Gastroesophageal sphincter (tissue), 4 donors: Measurements from ENCODE around the gene ATG2B. TPM values are rescaled to one million over a fixed set of nuclear protein-coding genes. Genes with fewer than 3 reads are reported as not detected.

Source experiments
- ATAC-seq: fragments of 150-250 bp; one replicate; pipeline ENCODE4 v1.9.1; 2016; ENCODE audit warnings: mild to moderate bottlenecking, moderate library complexity
- H3K27ac ChIP-seq, 4 donors: fragments of 200-600 bp; sonication (generic) in 3 of 4; 1 replicate in 3 of 4; 2 replicates in 1 of 4; pipeline ENCODE4 v1.5.1; 2016 to 2019
- H3K27me3 ChIP-seq: fragments of 200-600 bp; sonication (generic); one replicate; pipeline ENCODE4 v1.5.1; 2019
- H3K36me3 ChIP-seq, 2 donors: fragments of 200-600 bp; sonication (generic); one replicate each; pipeline ENCODE4 v1.5.1; 2019; ENCODE audit warnings: control low read depth in 1 of 2
- H3K4me1 ChIP-seq, 3 donors: fragments of 200-600 bp; sonication (generic); 1 replicate in 2 of 3; 2 replicates in 1 of 3; pipeline ENCODE4 v1.5.1; 2016 to 2019; ENCODE audit warnings: control low read depth in 2 of 3
- H3K4me3 ChIP-seq, 2 donors: fragments of 200-600 bp; sonication (generic); one replicate each; pipeline ENCODE4 v1.5.1; 2019; ENCODE audit warnings: mild to moderate bottlenecking in 1 of 2, moderate library complexity in 1 of 2
- H3K9me3 ChIP-seq, 3 donors: fragments of 200-600 bp; sonication (generic); one replicate each; pipeline ENCODE4 v1.5.1; 2017 to 2019; ENCODE audit warnings: control low read depth in 2 of 3
- EP300 ChIP-seq: sonication (generic); formaldehyde crosslinking; IDR thresholded peaks from one replicate; pipeline ENCODE4 v1.6.1; 2017; ENCODE audit warnings: antibody characterized with exemption, mild to moderate bottlenecking
- POLR2A ChIP-seq, 2 donors: fragments of 450-650 bp; IDR thresholded peaks; one replicate each; pipeline ENCODE4 v1.6.1; 2017; ENCODE audit warnings: antibody characterized with exemption in 2 of 2, mild to moderate bottlenecking in 2 of 2, moderate library complexity in 1 of 2
- POLR2AphosphoS5 ChIP-seq: sonication (generic); formaldehyde crosslinking; IDR thresholded peaks from one replicate; pipeline ENCODE4 v1.6.1; 2017; ENCODE audit warnings: antibody characterized with exemption
- WGBS, 2 donors: methylation state at CpG; one replicate each; pipeline ENCODE4 v1.1.5; 2018; ENCODE audit warnings: low coverage in 1 of 2; 5-methylcytosine and 5-hydroxymethylcytosine counted together
- total RNA-seq, 4 donors: library from RNA; depleted of rRNA; stranded (reverse); fragments of >200 nt; gene quantifications; one replicate each; pipeline ENCODE4 v1.1.0, GENCODE V29; 2016
- TF ChIP-seq, protein P1 (sequence below), 4 experiments: fragments of 200-600 bp in 2 of 4; fragments of 450-650 bp in 2 of 4; sonication (generic) in 1 of 4; IDR thresholded peaks; one replicate each; pipeline ENCODE4 v1.5.1; 2017 to 2019; ENCODE audit warnings: antibody characterized with exemption in 4 of 4, mild to moderate bottlenecking in 2 of 4, moderate library complexity in 2 of 4

ATG2B gene
- total RNA-seq, 4 donors from 2014 or later = 18.9 to 40.5 (median 25.8) TPM

DNA sequence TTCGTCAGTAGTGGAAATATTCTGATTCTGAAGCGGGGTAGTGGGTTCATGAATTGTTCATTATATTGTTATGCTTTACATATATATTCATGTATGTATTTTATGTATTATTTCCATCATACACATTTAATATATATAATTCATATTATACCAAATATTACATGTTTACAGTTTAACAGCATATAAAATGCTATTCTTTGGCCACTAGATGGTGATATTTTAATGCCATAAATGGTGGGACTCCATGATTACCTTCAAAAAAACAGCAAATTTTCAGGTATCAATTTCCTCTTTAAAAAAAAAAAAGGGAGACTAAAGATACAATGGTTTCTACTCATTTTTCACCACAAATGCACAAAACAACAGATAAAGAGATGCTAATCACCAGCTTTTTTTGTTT, 66.1 kb downstream of the ATG2B start:
- peaks cover 4 to 66% of the 10 kb centered on the region in 2 donors for H3K36me3 ChIP-seq
- WGBS, 2 donors = 81 to 98% methylated on average over 2 of the region's 2 CpGs
- TF ChIP-seq EP300 (no peak), POLR2A (IDR thresholded peaks at IDR 0.05) (no peak)
- TF ChIP-seq, protein P1, sequence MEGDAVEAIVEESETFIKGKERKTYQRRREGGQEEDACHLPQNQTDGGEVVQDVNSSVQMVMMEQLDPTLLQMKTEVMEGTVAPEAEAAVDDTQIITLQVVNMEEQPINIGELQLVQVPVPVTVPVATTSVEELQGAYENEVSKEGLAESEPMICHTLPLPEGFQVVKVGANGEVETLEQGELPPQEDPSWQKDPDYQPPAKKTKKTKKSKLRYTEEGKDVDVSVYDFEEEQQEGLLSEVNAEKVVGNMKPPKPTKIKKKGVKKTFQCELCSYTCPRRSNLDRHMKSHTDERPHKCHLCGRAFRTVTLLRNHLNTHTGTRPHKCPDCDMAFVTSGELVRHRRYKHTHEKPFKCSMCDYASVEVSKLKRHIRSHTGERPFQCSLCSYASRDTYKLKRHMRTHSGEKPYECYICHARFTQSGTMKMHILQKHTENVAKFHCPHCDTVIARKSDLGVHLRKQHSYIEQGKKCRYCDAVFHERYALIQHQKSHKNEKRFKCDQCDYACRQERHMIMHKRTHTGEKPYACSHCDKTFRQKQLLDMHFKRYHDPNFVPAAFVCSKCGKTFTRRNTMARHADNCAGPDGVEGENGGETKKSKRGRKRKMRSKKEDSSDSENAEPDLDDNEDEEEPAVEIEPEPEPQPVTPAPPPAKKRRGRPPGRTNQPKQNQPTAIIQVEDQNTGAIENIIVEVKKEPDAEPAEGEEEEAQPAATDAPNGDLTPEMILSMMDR (IDR thresholded peaks at IDR 0.05) = peak; percentile 25 to 48 (median 38)

GRCh38 chr14:96294246-96294645, 68.9 kb downstream of the ATG2B start:
- Histone ChIP-seq H3K4me3 (no peak overlapping the region), H3K9me3 (no peaks in the 10 kb centered on the region), H3K36me3 (peaks cover 14 to 67% of the 10 kb centered on the region in 2 donors), H3K4me1 (peaks cover 0 to 5% (median 0%) of the 10 kb centered on the region in 3 donors), H3K27ac (no peak overlapping the region), H3K27me3 (no peaks in the 10 kb centered on the region)
- TF ChIP-seq POLR2A (IDR thresholded peaks at IDR 0.05) (no peak), EP300 (no peak), POLR2AphosphoS5 (no peak)
- TF ChIP-seq, protein P1 (IDR thresholded peaks at IDR 0.05) = no peak
- no peak for ATAC-seq
- WGBS, 2 donors = 68 to 80% methylated on average over 1 to 7 of the region's 7 CpGs

More for the DNA sequence above, 66.1 kb downstream of the ATG2B start:
- Histone ChIP-seq H3K9me3 (no peaks in the 10 kb centered on the region), H3K27me3 (no peaks in the 10 kb centered on the region), H3K4me1 (peaks cover 0 to 6% (median 0%) of the 10 kb centered on the region in 3 donors), H3K27ac (no peak overlapping the region), H3K4me3 (no peak overlapping the region)
- no peak for ATAC-seq

- H3K27me3 ChIP-seq = no peaks in the 10 kb centered on the region
- peaks cover 0 to 11% (median 0%) of the 10 kb centered on the region in 3 donors for H3K4me1 ChIP-seq
- no peak overlapping the region for H3K4me3 ChIP-seq
- peaks cover 10 to 78% of the 10 kb centered on the region in 2 donors for H3K36me3 ChIP-seq
- no peak overlapping the region for H3K27ac ChIP-seq
- no peaks in the 10 kb centered on the region for H3K9me3 ChIP-seq
- 100% methylated on average over 1 of the region's 1 CpG; no CpG with 5 or more reads in 1 of the 2 donors for WGBS, 2 donors
- no peak for ATAC-seq
- TF ChIP-seq POLR2AphosphoS5 (no peak), POLR2A (IDR thresholded peaks at IDR 0.05) (no peak), EP300 (no peak)
- TF ChIP-seq, protein P1 (IDR thresholded peaks at IDR 0.05) = no peak
Measured at GRCh38 chr14:96287856-96288255, 75.3 kb downstream of the ATG2B start.

- peaks cover 10 to 79% of the 10 kb centered on the region in 2 donors for H3K36me3 ChIP-seq
- peaks cover 0 to 11% (median 0%) of the 10 kb centered on the region in 3 donors for H3K4me1 ChIP-seq
- ATAC-seq = no peak
- 36 to 53% methylated on average over 1 of the region's 1 CpG for WGBS, 2 donors
- H3K27me3 ChIP-seq = no peaks in the 10 kb centered on the region
- H3K9me3 ChIP-seq = no peaks in the 10 kb centered on the region
- H3K27ac ChIP-seq = peak overlapping the region; percentile 68 to 83 (median 75)
- no peak overlapping the region for H3K4me3 ChIP-seq
- TF ChIP-seq POLR2AphosphoS5 (no peak), EP300 (no peak), POLR2A (IDR thresholded peaks at IDR 0.05) (no peak)
- TF ChIP-seq, protein P1 (IDR thresholded peaks at IDR 0.05) = no peak
Measured at GRCh38 chr14:96286251-96286650, 76.9 kb downstream of the ATG2B start.

- Histone ChIP-seq H3K9me3 (no peaks in the 10 kb centered on the region), H3K4me1 (peaks cover 0 to 11% (median 0%) of the 10 kb centered on the region in 3 donors), H3K27me3 (no peaks in the 10 kb centered on the region), H3K27ac (peak overlapping the region; percentile 68 to 95 (median 75)), H3K4me3 (no peak overlapping the region), H3K36me3 (peaks cover 10 to 73% of the 10 kb centered on the region in 2 donors)
- TF ChIP-seq, protein P1 (IDR thresholded peaks at IDR 0.05) = no peak
- peak; percentile 70 for TF ChIP-seq EP300
- TF ChIP-seq POLR2A (IDR thresholded peaks at IDR 0.05) = peak in 1 of 2 donors; percentile 28
- peak; percentile 86 for TF ChIP-seq POLR2AphosphoS5
- peak; percentile 93 for ATAC-seq
- 33 to 38% methylated on average over 15 to 17 of the region's 17 CpGs for WGBS, 2 donors
Measured at GRCh38 chr14:96285667-96286066, 77.5 kb downstream of the ATG2B start.
